ENCODE data around the gene EARS2. TPM values are rescaled to one million over a fixed set of nuclear protein-coding genes. Genes with fewer than 3 reads are reported as not detected.

Gene EARS2
- total RNA-seq, 4 donors from 2014 or later: 15.2 to 32.7 (median 24.6) TPM

DNA sequence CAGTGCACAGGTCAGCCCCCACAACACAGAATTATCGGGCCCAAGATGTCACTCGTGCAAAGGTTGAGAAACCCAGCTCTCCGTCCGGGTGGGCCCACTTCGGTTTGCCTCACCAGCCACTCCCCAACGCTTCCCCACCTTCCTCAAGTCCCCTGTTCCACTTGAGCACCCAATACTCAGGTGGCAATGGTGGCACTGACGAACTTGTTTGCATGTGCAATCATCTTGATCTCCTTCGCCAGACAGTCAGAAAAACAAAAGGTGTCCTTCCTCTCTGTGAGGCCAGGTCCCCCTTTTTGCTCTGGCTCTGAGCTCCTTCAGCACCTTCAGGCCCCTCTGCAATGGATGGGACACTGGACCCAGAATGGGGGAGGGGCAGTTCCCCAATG lies 50.5 kb downstream of the EARS2 start:
- no peak overlapping the region for H3K4me3 ChIP-seq
- intact Hi-C loops (cut with DNase I): no loop called here
- peaks cover 53 to 90% (median 54%) of the 10 kb centered on the region in 3 donors for H3K4me1 ChIP-seq
- H3K36me3 ChIP-seq: no peaks in the 10 kb centered on the region
- DNase-seq: no peak
- H3K27me3 ChIP-seq: no peaks in the 10 kb centered on the region
- TF ChIP-seq POLR2A (IDR thresholded peaks at IDR 0.05) (peak in 1 of 4 donors; percentile 14), CTCF (IDR thresholded peaks at IDR 0.05) (no peak)
- peak overlapping the region in 2 of 4 donors; percentile 88 to 89 for H3K27ac ChIP-seq
- 70 to 98% methylated on average over 8 of the region's 8 CpGs for WGBS, 2 donors
- H3K9me3 ChIP-seq: no peaks in the 10 kb centered on the region

DNA sequence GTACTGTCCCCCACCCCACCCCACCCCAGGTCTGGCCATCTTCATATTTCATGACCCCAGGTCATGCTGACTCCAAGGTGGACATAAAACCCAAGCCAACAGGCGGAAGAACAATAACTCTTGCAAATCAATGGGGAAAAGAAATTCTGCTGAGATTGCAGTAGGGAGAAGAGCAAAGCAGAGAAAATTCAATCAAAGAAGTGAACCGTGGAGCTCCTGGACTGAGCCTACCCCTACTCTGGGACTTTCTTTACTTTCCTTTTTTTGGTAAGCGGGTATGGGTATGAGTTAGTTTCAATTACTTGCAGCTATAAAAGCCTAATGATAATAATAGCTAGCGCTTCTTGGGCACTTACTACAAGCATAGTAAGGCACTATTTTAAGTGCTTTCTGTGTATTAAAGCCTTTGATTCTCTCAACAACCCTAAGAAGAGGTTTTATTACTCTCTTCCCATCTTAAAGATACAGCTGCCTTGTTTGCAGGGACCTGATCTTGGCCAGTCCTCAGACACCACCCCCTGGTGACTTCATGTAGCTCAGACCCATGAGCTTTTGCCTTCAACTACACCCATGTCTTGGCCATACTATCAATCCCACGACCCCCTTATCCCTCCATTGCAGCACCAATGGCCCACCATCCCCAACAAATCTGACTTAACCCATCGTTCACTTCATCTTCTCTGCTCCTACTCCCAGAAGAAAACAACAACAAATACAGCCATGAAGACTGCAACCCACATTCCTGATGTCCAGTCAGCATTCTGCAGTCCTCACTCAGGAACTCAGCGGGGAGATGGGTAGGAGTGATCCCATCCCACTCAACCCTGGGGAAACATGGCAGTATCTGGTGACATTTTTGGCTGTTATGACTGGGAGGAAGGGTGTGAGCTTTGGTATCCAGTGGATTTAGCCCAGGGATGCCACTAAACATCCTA lies 51.2 kb downstream of the EARS2 start:
- intact Hi-C loops (cut with DNase I): no loop called here
- DNase-seq: no peak
- Histone ChIP-seq H3K27me3 (no peaks in the 10 kb centered on the region), H3K4me1 (peaks cover 55 to 95% (median 57%) of the 10 kb centered on the region in 3 donors), H3K9me3 (no peaks in the 10 kb centered on the region), H3K27ac (peak overlapping the region; percentile 79 to 89 (median 88)), H3K36me3 (no peaks in the 10 kb centered on the region), H3K4me3 (no peak overlapping the region)
- 78 to 80% methylated on average over 5 to 7 of the region's 7 CpGs for WGBS, 2 donors
- TF ChIP-seq CTCF (IDR thresholded peaks at IDR 0.05) (no peak), POLR2A (IDR thresholded peaks at IDR 0.05) (no peak)

DNA sequence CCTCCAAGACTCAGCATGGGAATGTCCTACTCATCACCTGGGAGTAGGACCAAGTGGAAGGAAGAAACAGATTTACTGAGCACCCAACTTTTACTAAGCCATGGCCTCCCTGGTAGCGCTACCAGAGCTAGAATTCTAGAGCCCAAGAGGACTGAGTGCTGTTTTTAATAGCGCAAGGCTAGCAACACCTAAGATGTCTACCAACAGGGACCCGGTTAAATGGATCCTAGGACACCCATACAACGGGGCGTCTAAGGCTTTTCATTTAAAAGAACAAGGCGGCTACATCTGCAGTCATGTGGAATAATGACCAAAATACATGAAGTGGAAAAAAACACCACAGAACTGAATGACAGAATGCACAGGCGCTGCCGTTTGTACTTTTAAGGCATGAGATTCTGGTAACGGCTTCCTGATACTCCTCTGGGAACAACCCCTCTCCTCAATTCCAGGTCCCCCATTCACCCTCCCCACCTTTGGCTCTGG lies 51.9 kb downstream of the EARS2 start:
- intact Hi-C loops (cut with DNase I): no loop called here
- H3K27ac ChIP-seq: peak overlapping the region; percentile 79 to 89 (median 88)
- no peak overlapping the region for H3K4me3 ChIP-seq
- H3K4me1 ChIP-seq: peaks cover 62 to 97% (median 64%) of the 10 kb centered on the region in 3 donors
- no peak for TF ChIP-seq CTCF (IDR thresholded peaks at IDR 0.05)
- TF ChIP-seq POLR2A (IDR thresholded peaks at IDR 0.05): no peak
- H3K27me3 ChIP-seq: no peaks in the 10 kb centered on the region
- H3K36me3 ChIP-seq: no peaks in the 10 kb centered on the region
- WGBS, 2 donors: 76 to 85% methylated on average over 9 of the region's 9 CpGs
- DNase-seq: no peak
- no peaks in the 10 kb centered on the region for H3K9me3 ChIP-seq

- Histone ChIP-seq H3K36me3 (no peaks in the 10 kb centered on the region), H3K4me3 (peak overlapping the region in 1 of 4 donors; percentile 19), H3K9me3 (no peaks in the 10 kb centered on the region), H3K27ac (peak overlapping the region; percentile 79 to 89 (median 88)), H3K27me3 (no peaks in the 10 kb centered on the region), H3K4me1 (peaks cover 67 to 100% (median 70%) of the 10 kb centered on the region in 3 donors)
- no peak for DNase-seq
- WGBS, 2 donors: 7 to 59% methylated on average over 6 to 10 of the region's 13 CpGs
- intact Hi-C loops (cut with DNase I): no loop called here
- no peak for TF ChIP-seq POLR2A (IDR thresholded peaks at IDR 0.05)
- no peak for TF ChIP-seq CTCF (IDR thresholded peaks at IDR 0.05)
These were observed 52.5 kb downstream of the EARS2 start for GRCh38 chr16:23504453-23505179.
